NB4 (cell line): Measurements from ENCODE around the gene ARAP2.

Experiments used
- CTCF ChIP-seq: IDR thresholded peaks from one replicate; pipeline ENCODE4 v1.5.1; 2012; ENCODE audit warnings: low read depth, low read length
- MYC ChIP-seq: IDR thresholded peaks from 2 replicates; pipeline ENCODE4 v1.6.1; 2011; ENCODE audit warnings: low read depth, low read length

GRCh38 chr4:36264207-36264826, 20.0 kb upstream of the ARAP2 start:
- TF ChIP-seq CTCF: no peak
- TF ChIP-seq MYC: no peak
